GM18867 (cell line): ENCODE measurements around the gene MYOD1.

Source experiments
- ATAC-seq: cut with Tn5 transposase; IDR thresholded peaks from one replicate; pipeline ENCODE4 v1.9.1; 2021; ENCODE audit warnings: mild to moderate bottlenecking, moderate library complexity; ENCODE audit not compliant: unreplicated experiment

Gene MYOD1

DNA sequence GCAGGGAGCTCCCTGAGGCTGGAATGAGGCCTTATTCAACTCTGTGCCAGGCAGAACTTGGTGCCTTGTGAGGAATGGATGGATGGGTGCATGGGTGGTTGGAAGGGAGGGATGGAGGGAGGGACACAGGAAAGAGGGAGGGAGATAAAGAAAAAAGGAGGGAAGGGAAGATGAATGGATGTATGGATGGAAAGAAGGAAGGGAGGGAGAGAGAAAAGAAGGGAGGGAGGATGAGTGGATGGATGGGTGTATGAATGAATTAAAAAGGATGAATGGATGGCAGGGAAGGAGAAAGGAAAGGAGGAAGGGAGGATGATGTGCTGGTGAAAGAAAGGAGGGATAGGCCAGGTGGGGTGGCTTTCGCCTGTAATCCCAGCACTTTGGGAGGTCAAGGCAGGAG lies 49.8 kb downstream of the MYOD1 start:
- no peak for ATAC-seq

DNA sequence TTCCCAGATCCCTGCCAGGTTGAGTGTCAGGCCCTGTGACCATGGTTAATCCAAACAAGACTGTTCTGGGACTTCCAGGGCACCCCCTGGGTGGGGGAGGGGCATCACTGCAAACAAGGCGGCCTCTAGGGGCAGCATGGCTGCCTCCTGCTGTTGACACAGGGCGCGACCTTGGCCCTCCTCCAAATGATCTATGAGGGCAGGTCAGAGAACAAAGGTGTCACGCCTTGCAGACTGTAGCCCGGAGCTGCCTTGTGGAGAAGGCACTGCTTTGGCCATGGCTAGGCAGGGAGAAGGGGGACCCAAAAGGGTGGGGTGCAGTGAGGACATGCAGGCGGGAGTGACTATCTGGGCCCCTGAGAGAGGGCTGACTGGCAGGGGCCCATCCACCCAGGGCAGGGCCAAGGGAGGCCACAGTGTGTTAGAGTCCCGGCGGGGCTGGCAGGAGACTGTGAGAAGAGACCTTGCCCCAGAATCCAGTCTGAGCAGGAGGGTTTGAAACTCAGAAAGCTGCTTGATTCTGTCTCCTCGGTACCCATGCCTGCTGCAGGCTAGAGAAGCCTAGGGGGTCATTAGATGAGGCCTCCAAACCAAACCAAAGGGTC lies 50.8 kb downstream of the MYOD1 start:
- no peak for ATAC-seq

DNA sequence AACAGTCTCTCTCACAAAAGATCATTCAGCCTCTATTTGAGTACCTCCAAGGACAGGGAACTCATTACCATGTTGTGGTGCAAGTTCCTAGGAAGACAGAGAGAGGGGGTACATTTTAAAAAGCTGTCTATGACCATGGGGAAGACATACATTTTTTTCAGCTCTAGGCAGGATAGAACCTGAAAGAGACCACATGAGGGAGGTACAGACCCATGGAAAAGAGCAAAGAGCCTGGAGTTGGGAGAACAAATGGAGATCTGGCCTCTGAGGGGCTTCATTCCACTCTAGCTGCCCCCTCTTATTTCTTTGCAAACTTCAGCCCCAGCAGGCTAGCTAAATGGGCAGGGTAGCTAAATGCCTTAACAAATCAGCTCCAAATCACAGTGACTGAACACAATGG lies 51.5 kb downstream of the MYOD1 start:
- ATAC-seq, result no peak

DNA sequence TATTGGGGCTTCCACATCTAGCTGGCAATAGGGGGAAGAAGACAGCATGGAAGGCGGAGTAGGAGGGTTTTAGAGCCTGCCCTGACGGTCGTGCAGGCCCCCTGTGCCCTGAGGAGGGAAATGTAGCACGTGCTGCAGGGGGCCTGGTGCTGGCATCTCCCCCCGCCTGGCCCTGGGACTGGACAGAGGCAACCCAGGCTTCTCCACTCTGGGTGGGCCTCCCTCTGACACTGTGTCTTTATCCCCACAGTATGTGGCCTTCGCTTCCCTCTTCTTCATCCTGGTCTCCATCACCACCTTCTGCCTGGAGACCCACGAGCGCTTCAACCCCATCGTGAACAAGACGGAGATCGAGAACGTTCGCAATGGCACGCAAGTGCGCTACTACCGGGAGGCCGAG lies 52.0 kb downstream of the MYOD1 start:
- no peak for ATAC-seq
